Measurements from ENCODE around the gene EMILIN2. TPM values are rescaled to one million over a fixed set of nuclear protein-coding genes. Genes with fewer than 3 reads are reported as not detected.

EMILIN2 gene
- total and polyA plus RNA-seq, 9 of the 15 experiments (the other 6 are each of a cell fraction or from before 2014, with no cell fraction given), result 0.01 to 0.40 (median 0.19) TPM

- TF ChIP-seq VEZF1 (CRISPR knock-in tag; IDR thresholded peaks at IDR 0.05) (peak; percentile 70; the same call in 1 of the 2 replicates), SMAD3 (CRISPR knock-in tag; conservative IDR thresholded peaks at IDR 0.05) (peak; percentile 64; the same call in 1 of the 2 replicates), BACH1 (tag; IDR thresholded peaks at IDR 0.05) (no peak), MLLT1 (IDR thresholded peaks at IDR 0.05) (peak in 1 of 2 experiments; percentile 88; a peak in 2 of 4 replicates), HDAC2 (IDR thresholded peaks at IDR 0.05) (peak; percentile 88), POLR2AphosphoS5 (IDR thresholded peaks at IDR 0.05; ENCODE audit: control insufficient read depth, insufficient read depth, low read depth, low read length) (peak; percentile 86), ZNF12 (CRISPR knock-in tag; IDR thresholded peaks at IDR 0.05) (peak; percentile 55; the same call in 1 of the 2 replicates), CXXC5 (CRISPR knock-in tag; IDR thresholded peaks at IDR 0.05) (peak; percentile 98), CHD2 (IDR thresholded peaks at IDR 0.05; ENCODE audit: low read depth, low read length) (0 out of 2 replicates have a peak, but pooled peaks have one; percentile 26), ZNF175 (CRISPR knock-in tag; IDR thresholded peaks at IDR 0.05; ENCODE audit: low read depth) (peak; percentile 89), ZNF41 (CRISPR knock-in tag; conservative IDR thresholded peaks at IDR 0.05) (0 out of 2 replicates have a peak, but pooled peaks have one; percentile 14), ZNF766 (CRISPR knock-in tag; conservative IDR thresholded peaks at IDR 0.05) (peak; percentile 91), DMBX1 (CRISPR knock-in tag; IDR thresholded peaks at IDR 0.05; ENCODE audit: borderline replicate concordance) (peak; percentile 77; the same call in 1 of the 2 replicates), MEF2A (IDR thresholded peaks at IDR 0.05; ENCODE audit: control insufficient read depth, low read depth, low read length) (peak; percentile 85), ID3 (CRISPR knock-in tag; IDR thresholded peaks at IDR 0.05) (no peak), ID3 (tag; IDR thresholded peaks at IDR 0.05) (peak; percentile 92), ELK3 (CRISPR knock-in tag; IDR thresholded peaks at IDR 0.05) (no peak)
Observed at GRCh38 chr18:2894131-2894840, 47.5 kb downstream of the EMILIN2 start (continued).
